Activated CD4-positive, alpha-beta T cell treated with anti-CD3 and anti-CD28 coated beads for 36 hours (primary cell): ENCODE measurements around the gene DDX4. TPM values are rescaled to one million over a fixed set of nuclear protein-coding genes. Genes with fewer than 3 reads are reported as not detected.
A peak's percentile ranks its signal among the peaks of the same experiment; 100 is the strongest.

Experiments
- ATAC-seq: fragments of 200-7000 bp; cut with Tn5 transposase; one replicate; pipeline ENCODE4 v1.10.0; 2021; ENCODE audit warnings: mild to moderate bottlenecking, moderate library complexity
- CTCF ChIA-PET: fragments of 350-600 bp; sonication (Branson Sonifier 250); formaldehyde crosslinking; loops from one replicate; lab custom pipeline; 2021; ENCODE audit warnings: antibody characterized with exemption; lab: Charles Lee
- POLR2A ChIA-PET: fragments of 350-600 bp; sonication (Branson Sonifier 250); formaldehyde crosslinking; loops from one replicate; lab custom pipeline; 2021; ENCODE audit warnings: antibody characterized with exemption, inconsistent platforms; lab: Charles Lee
- DNase-seq: peaks from one replicate; pipeline ENCODE4 v3.0.0-alpha.2; 2020
- H3K27ac Mint-ChIP-seq: one replicate; pipeline ENCODE4 v1.8.0; 2021; ENCODE audit warnings: mixed read lengths
- H3K27me3 Mint-ChIP-seq: one replicate; pipeline ENCODE4 v1.8.0; 2021; ENCODE audit warnings: mixed read lengths
- H3K36me3 Mint-ChIP-seq: one replicate; pipeline ENCODE4 v1.8.0; 2021; ENCODE audit warnings: low read depth, mixed read lengths
- H3K4me1 Mint-ChIP-seq: one replicate; pipeline ENCODE4 v1.8.0; 2021; ENCODE audit warnings: mixed read lengths
- H3K4me3 Mint-ChIP-seq: one replicate; pipeline ENCODE4 v1.8.0; 2021; ENCODE audit warnings: mild to moderate bottlenecking, moderate library complexity, mixed read lengths
- H3K9me3 Mint-ChIP-seq: one replicate; pipeline ENCODE4 v1.8.0; 2021; ENCODE audit warnings: low read depth, mixed read lengths
- intact Hi-C, 2 experiments: fragments of 100-400 bp; cut with DNase I in 1 of 2; cut with micrococcal nuclease in 1 of 2; formaldehyde crosslinking; loops; one replicate each; pipeline versions ENCODE4 v1.14.2 to v1.15.1; 2022 to 2024; cut with DNase I, micrococcal nuclease
- total RNA-seq, 2 experiments: library from RNA; stranded (reverse); gene quantifications; one replicate each; pipeline ENCODE4 v1.2.3, GENCODE V29; 2021

The DDX4 gene
- total RNA-seq, 2 experiments from 2014 or later: not detected

DNA sequence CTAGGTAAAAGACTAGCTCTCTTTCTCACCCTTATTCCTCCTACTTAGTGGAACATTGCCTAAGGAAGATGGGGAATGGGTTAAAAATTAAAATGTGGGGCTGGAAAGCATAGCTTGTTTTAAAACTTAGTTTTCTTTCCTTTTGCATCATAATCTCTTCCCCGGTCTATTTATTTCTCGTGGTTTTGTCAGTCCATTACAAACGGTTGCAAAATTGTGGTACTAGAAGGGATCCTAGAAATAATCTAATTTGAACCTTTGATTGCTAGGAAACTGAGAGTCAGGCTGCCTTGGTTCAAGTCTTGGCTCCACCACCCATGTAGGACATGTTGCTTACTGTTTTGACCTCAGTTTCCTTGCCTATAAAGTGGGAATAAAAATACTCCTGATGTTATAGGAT is 114.6 kb downstream of the DDX4 start:
- no peak overlapping the region for H3K27ac Mint-ChIP-seq
- peaks cover 1% of the 10 kb centered on the region for H3K36me3 Mint-ChIP-seq
- no peak overlapping the region for H3K4me3 Mint-ChIP-seq
- ChIA-PET CTCF (interaction anchor here (0.6 to 1.5 kb wide), 4 partner anchors 17 to 273 kb away, joined by 3 to 4 read pairs (median 3); no protein-coding TSS in a partner anchor), POLR2A (no interaction called here)
- peaks cover 44% of the 10 kb centered on the region for H3K4me1 Mint-ChIP-seq
- no peak for ATAC-seq
- peaks cover 8% of the 10 kb centered on the region for H3K27me3 Mint-ChIP-seq
- intact Hi-C loops: no loop called here
- no peaks in the 10 kb centered on the region for H3K9me3 Mint-ChIP-seq
- DNase-seq: no peak

- intact Hi-C loops: no loop called here
- ChIA-PET CTCF (interaction anchor here (0.6 to 1.5 kb wide), 5 partner anchors 17 to 274 kb away, joined by 3 to 4 read pairs (median 3); no protein-coding TSS in a partner anchor), POLR2A (interaction anchor here (0.8 kb wide), 1 partner anchor 17 kb away, joined by 4 read pairs; no protein-coding TSS in a partner anchor)
- Mint-ChIP-seq H3K27me3 (peaks cover 8% of the 10 kb centered on the region), H3K4me1 (peaks cover 46% of the 10 kb centered on the region), H3K9me3 (no peaks in the 10 kb centered on the region), H3K36me3 (peaks cover 1% of the 10 kb centered on the region), H3K27ac (no peak overlapping the region), H3K4me3 (no peak overlapping the region)
- no peak for DNase-seq
- no peak for ATAC-seq
Measured at GRCh38 chr5:55853041-55853670, 115.3 kb downstream of the DDX4 start.

- peaks cover 1% of the 10 kb centered on the region for H3K36me3 Mint-ChIP-seq
- DNase-seq (no peak), ATAC-seq (no peak)
- CTCF ChIA-PET: interaction anchor here (0.6 kb wide), 1 partner anchor 26 kb away, joined by 3 read pairs; no protein-coding TSS in a partner anchor
- intact Hi-C loops: no loop called here
- H3K27ac Mint-ChIP-seq: no peak overlapping the region
- peaks cover 46% of the 10 kb centered on the region for H3K4me1 Mint-ChIP-seq
- H3K27me3 Mint-ChIP-seq: peaks cover 8% of the 10 kb centered on the region
- H3K9me3 Mint-ChIP-seq: no peaks in the 10 kb centered on the region
- POLR2A ChIA-PET: interaction anchor here (0.8 kb wide), 1 partner anchor 16 kb away, joined by 4 read pairs; no protein-coding TSS in a partner anchor
- no peak overlapping the region for H3K4me3 Mint-ChIP-seq
Measured at GRCh38 chr5:55853818-55854217, 116.0 kb downstream of the DDX4 start.

DNA sequence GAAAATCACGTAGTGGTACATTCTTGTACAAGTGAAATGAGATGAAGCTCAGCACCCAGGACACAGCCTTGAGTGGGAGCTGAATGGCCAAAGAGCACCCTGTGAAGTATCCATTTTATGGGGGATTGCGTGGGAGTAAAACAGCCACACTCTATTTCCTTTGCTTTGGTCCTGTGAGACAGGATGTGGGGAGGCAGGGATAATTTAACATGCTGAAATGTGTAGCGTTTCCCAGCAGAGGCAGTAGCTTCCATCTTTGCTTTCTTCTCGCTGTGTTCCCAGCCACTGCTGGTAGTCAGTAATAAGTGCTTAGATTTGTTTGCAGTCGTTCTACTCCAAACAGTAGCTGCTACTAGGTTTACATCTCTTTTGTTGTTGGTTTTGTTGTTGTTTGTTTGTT is 117.6 kb downstream of the DDX4 start:
- Mint-ChIP-seq H3K4me1 (peaks cover 44% of the 10 kb centered on the region), H3K27ac (peak overlapping the region; percentile 70), H3K27me3 (peaks cover 2% of the 10 kb centered on the region), H3K9me3 (no peaks in the 10 kb centered on the region), H3K4me3 (no peak overlapping the region), H3K36me3 (no peaks in the 10 kb centered on the region)
- ATAC-seq (peak; percentile 53), DNase-seq (peak; percentile 38)
- intact Hi-C loops: no loop called here
- POLR2A ChIA-PET: no interaction called here
- CTCF ChIA-PET: interaction anchor here (0.6 to 1.1 kb wide), 4 partner anchors 13 to 1653 kb away, joined by 3 to 4 read pairs (median 3); no protein-coding TSS in a partner anchor

DNA sequence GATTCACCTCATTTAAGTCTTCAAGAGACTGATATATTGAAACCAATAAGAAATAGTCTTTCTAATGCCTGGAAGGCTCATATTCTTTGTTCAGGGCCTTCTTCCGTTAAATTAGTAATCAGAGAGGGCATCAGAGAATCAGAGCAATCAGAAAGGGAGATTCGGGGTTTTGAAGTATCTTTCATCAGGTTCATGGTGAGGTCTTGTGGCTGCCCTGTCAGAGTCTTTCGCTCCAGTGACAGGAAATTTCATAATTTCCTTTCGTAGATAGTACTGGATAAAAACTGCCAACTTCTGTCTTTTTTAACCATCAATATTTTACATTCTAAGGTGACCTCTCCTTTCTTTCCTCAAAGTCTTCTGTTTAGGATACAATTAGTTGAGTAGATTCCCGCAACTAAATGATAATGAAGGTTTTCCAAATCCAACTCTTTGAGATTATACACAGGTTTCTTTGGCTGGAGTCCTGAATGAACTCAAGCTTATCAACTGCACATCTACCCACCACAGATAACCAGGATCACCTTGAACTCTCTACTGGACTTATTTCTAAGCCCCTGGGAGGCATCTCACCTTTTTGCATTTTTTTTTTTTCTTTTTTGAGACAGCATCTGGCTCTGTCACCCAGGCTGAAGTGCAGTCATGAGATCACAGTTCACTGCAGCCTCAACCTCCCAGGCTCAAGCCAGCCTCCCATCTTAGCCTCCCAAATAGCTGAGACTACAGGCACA is 118.8 kb downstream of the DDX4 start:
- DNase-seq: peak; percentile 38
- peaks cover 35% of the 10 kb centered on the region for H3K4me1 Mint-ChIP-seq

GRCh38 chr5:55857247-55857640 is 119.4 kb downstream of the DDX4 start:
- H3K4me1 Mint-ChIP-seq: peaks cover 33% of the 10 kb centered on the region
- no peaks in the 10 kb centered on the region for H3K9me3 Mint-ChIP-seq
- DNase-seq (no peak), ATAC-seq (no peak)
- intact Hi-C loops: no loop called here
- CTCF ChIA-PET: interaction anchor here (0.6 to 0.8 kb wide), 2 partner anchors 221 to 908 kb away, joined by 3 read pairs; no protein-coding TSS in a partner anchor
- H3K27ac Mint-ChIP-seq: peak overlapping the region; percentile 68
- H3K27me3 Mint-ChIP-seq: peaks cover 2% of the 10 kb centered on the region
- H3K4me3 Mint-ChIP-seq: no peak overlapping the region
- POLR2A ChIA-PET: no interaction called here
- no peaks in the 10 kb centered on the region for H3K36me3 Mint-ChIP-seq

More for the DNA sequence above, 118.8 kb downstream of the DDX4 start:
- ATAC-seq: peak; percentile 80
- CTCF ChIA-PET: interaction anchor here (0.6 to 1.1 kb wide), 3 partner anchors 12 to 908 kb away, joined by 3 read pairs; no protein-coding TSS in a partner anchor
- H3K27me3 Mint-ChIP-seq: peaks cover 2% of the 10 kb centered on the region
- POLR2A ChIA-PET: no interaction called here
- H3K27ac Mint-ChIP-seq: peak overlapping the region; percentile 70
- no peak overlapping the region for H3K4me3 Mint-ChIP-seq
- no peaks in the 10 kb centered on the region for H3K9me3 Mint-ChIP-seq
- H3K36me3 Mint-ChIP-seq: no peaks in the 10 kb centered on the region
- intact Hi-C loops: loop anchor here in 1 of 2 experiments (1.0 kb wide), 1 partner anchor 12 kb away; no protein-coding TSS in a partner anchor

- Mint-ChIP-seq H3K27ac (no peak overlapping the region), H3K4me3 (no peak overlapping the region), H3K9me3 (no peaks in the 10 kb centered on the region), H3K36me3 (no peaks in the 10 kb centered on the region), H3K4me1 (peaks cover 31% of the 10 kb centered on the region), H3K27me3 (peaks cover 2% of the 10 kb centered on the region)
- no peak for ATAC-seq
- ChIA-PET POLR2A (no interaction called here), CTCF (no interaction called here)
- intact Hi-C loops: no loop called here
- no peak for DNase-seq
Measured at GRCh38 chr5:55858104-55858503, 120.2 kb downstream of the DDX4 start.

- no peaks in the 10 kb centered on the region for H3K36me3 Mint-ChIP-seq
- H3K9me3 Mint-ChIP-seq: no peaks in the 10 kb centered on the region
- DNase-seq (no peak), ATAC-seq (no peak)
- H3K4me1 Mint-ChIP-seq: peaks cover 28% of the 10 kb centered on the region
- H3K4me3 Mint-ChIP-seq: no peak overlapping the region
- no peaks in the 10 kb centered on the region for H3K27me3 Mint-ChIP-seq
- intact Hi-C loops: no loop called here
- ChIA-PET CTCF (no interaction called here), POLR2A (no interaction called here)
- no peak overlapping the region for H3K27ac Mint-ChIP-seq
Measured at GRCh38 chr5:55860288-55860687, 122.4 kb downstream of the DDX4 start.

DNA sequence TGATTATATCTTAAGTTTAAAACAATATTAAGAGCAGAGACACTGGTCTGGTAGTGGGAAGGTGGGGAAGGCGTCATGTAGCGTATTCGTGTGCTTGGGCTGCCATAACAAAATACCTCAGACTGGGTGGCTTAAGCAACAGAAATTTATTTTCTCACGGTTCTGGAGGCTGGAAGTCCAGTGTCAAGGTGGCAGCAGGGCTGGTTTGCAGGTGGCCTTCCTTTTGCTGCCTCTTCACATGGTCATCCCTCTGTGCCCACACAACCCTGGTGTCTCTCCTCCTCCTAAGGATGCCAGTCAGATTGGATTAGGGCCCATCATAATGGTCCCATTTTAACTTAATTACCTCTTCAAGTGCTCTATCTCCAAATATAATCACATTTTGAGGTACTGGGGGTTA is 122.8 kb downstream of the DDX4 start:
- Mint-ChIP-seq H3K27ac (no peak overlapping the region), H3K36me3 (no peaks in the 10 kb centered on the region), H3K4me1 (peaks cover 27% of the 10 kb centered on the region), H3K4me3 (no peak overlapping the region), H3K27me3 (no peaks in the 10 kb centered on the region), H3K9me3 (no peaks in the 10 kb centered on the region)
- intact Hi-C loops: no loop called here
- ATAC-seq: no peak
- ChIA-PET CTCF (no interaction called here), POLR2A (no interaction called here)
- no peak for DNase-seq

GRCh38 chr5:55864606-55865541 is 127.0 kb downstream of the DDX4 start:
- DNase-seq (no peak), ATAC-seq (no peak)
- no peak overlapping the region for H3K27ac Mint-ChIP-seq
- H3K36me3 Mint-ChIP-seq: no peaks in the 10 kb centered on the region
- H3K4me1 Mint-ChIP-seq: peaks cover 30% of the 10 kb centered on the region
- intact Hi-C loops: no loop called here
- H3K27me3 Mint-ChIP-seq: no peaks in the 10 kb centered on the region
- ChIA-PET CTCF (interaction anchor here (0.9 kb wide), 1 partner anchor 12 kb away, joined by 4 read pairs; no protein-coding TSS in a partner anchor), POLR2A (interaction anchor here (0.6 kb wide), 1 partner anchor 283 kb away, joined by 4 read pairs; no protein-coding TSS in a partner anchor)
- no peaks in the 10 kb centered on the region for H3K9me3 Mint-ChIP-seq
- no peak overlapping the region for H3K4me3 Mint-ChIP-seq
